ENCODE measurements around the gene RFK. TPM values are rescaled to one million over a fixed set of nuclear protein-coding genes. Genes with fewer than 3 reads are reported as not detected.

RFK gene
- total and polyA plus RNA-seq, 2 of the 13 experiments (the other 11 are each of a cell fraction or from before 2014, with no cell fraction given) = 18.2 to 37.2 TPM

- no peak for TF ChIP-seq PBX3 (CRISPR knock-in tag; IDR thresholded peaks at IDR 0.05; ENCODE audit: borderline replicate concordance)
- peak; percentile 74 for TF ChIP-seq NCOA2 (CRISPR knock-in tag; IDR thresholded peaks at IDR 0.05)
- 0 out of 4 replicates have a peak, but pooled peaks of 1 of the 2 experiments have one; percentile 2 for TF ChIP-seq MAFK (conservative IDR thresholded peaks at IDR 0.05 in 1 of 2, IDR thresholded peaks at IDR 0.05 in 1 of 2; ENCODE audit: low read length in 2 of 2)
- peak; percentile 81 for TF ChIP-seq ZMYM2 (CRISPR knock-in tag; IDR thresholded peaks at IDR 0.05)
- no peak; the same call in 1 of the 2 replicates for TF ChIP-seq SOX13 (IDR thresholded peaks at IDR 0.05)
- TF ChIP-seq SOX13 (CRISPR knock-in tag; conservative IDR thresholded peaks at IDR 0.05 in 1 of 2, IDR thresholded peaks at IDR 0.05 in 1 of 2) = peak in 1 of 2 experiments; percentile 79; a peak in 2 of 4 replicates
- peak; percentile 97; the same call in 1 of the 2 replicates for TF ChIP-seq ZNF292 (CRISPR knock-in tag; IDR thresholded peaks at IDR 0.05; ENCODE audit: borderline replicate concordance, low read depth)
- TF ChIP-seq ZNF772 (CRISPR knock-in tag; IDR thresholded peaks at IDR 0.05) = peak; percentile 87
- 0 out of 2 replicates have a peak, but pooled peaks have one; percentile 56 for TF ChIP-seq KDM6A (CRISPR knock-in tag; IDR thresholded peaks at IDR 0.05; ENCODE audit: low read depth)
- peak; percentile 79; the same call in 1 of the 2 replicates for TF ChIP-seq ISL2 (CRISPR knock-in tag; IDR thresholded peaks at IDR 0.05)
- no peak for TF ChIP-seq IKZF4 (CRISPR knock-in tag; IDR thresholded peaks at IDR 0.05; ENCODE audit: borderline replicate concordance, low read depth, not compliant biosample characterization)
- peak; percentile 11; the same call in 1 of the 2 replicates for TF ChIP-seq ZNF281 (CRISPR knock-in tag; IDR thresholded peaks at IDR 0.05; ENCODE audit: borderline replicate concordance)
- TF ChIP-seq ZNF260 (CRISPR knock-in tag; IDR thresholded peaks at IDR 0.05; ENCODE audit: borderline replicate concordance, low read depth) = no peak
- TF ChIP-seq NONO (IDR thresholded peaks at IDR 0.05) = no peak
- peak; percentile 79 for TF ChIP-seq NONO (CRISPR knock-in tag; conservative IDR thresholded peaks at IDR 0.05)
- peak; percentile 66; the same call in 1 of the 2 replicates for TF ChIP-seq CSRNP1 (CRISPR knock-in tag; IDR thresholded peaks at IDR 0.05)
- TF ChIP-seq TBL1XR1 (IDR thresholded peaks at IDR 0.05; ENCODE audit: borderline replicate concordance, low read length, partially characterized antibody) = peak; percentile 82
- peak; percentile 34; the same call in 1 of the 2 replicates for TF ChIP-seq ATF7 (IDR thresholded peaks at IDR 0.05)
- peak; percentile 80; the same call in 1 of the 2 replicates for TF ChIP-seq ATF7 (CRISPR knock-in tag; IDR thresholded peaks at IDR 0.05)
Measured at GRCh38 chr9:76373173-76373783, 20.9 kb downstream of the RFK start (continued).

Measured in HepG2 (cell line).